Nephron (organoid): Measurements from ENCODE around the gene ECHS1.

Source experiments
- H3K27ac Mint-ChIP-seq, 3 experiments: 2 replicates each; pipeline ENCODE4 v1.8.0; 2020; ENCODE audit warnings: mixed read lengths in 3 of 3, mild to moderate bottlenecking in 2 of 3, moderate library complexity in 1 of 3
- H3K27me3 Mint-ChIP-seq: 2 replicates; pipeline ENCODE4 v1.8.0; 2021; ENCODE audit warnings: low read depth, mild to moderate bottlenecking, moderate library complexity, mixed read lengths
- H3K36me3 Mint-ChIP-seq: 2 replicates; pipeline ENCODE4 v1.8.0; 2020; ENCODE audit warnings: low read depth, mixed read lengths
- H3K4me1 Mint-ChIP-seq: 2 replicates; pipeline ENCODE4 v1.8.0; 2020; ENCODE audit warnings: mixed read lengths
- H3K4me3 Mint-ChIP-seq, 3 experiments: 2 replicates each; pipeline ENCODE4 v1.8.0; 2020; ENCODE audit warnings: mild to moderate bottlenecking in 3 of 3, mixed read lengths in 3 of 3, moderate library complexity in 2 of 3
- H3K9me3 Mint-ChIP-seq: 2 replicates; pipeline ENCODE4 v1.8.0; 2020; ENCODE audit warnings: mixed read lengths
- TF ChIP-seq, protein P1 (sequence below), 3 experiments: fragments of 200-600 bp; sonication (generic); IDR thresholded peaks; one replicate each; pipeline ENCODE4 v1.5.0; 2021; ENCODE audit warnings: antibody characterized with exemption in 3 of 3; ENCODE audit not compliant: unreplicated experiment in 3 of 3

The ECHS1 gene

DNA sequence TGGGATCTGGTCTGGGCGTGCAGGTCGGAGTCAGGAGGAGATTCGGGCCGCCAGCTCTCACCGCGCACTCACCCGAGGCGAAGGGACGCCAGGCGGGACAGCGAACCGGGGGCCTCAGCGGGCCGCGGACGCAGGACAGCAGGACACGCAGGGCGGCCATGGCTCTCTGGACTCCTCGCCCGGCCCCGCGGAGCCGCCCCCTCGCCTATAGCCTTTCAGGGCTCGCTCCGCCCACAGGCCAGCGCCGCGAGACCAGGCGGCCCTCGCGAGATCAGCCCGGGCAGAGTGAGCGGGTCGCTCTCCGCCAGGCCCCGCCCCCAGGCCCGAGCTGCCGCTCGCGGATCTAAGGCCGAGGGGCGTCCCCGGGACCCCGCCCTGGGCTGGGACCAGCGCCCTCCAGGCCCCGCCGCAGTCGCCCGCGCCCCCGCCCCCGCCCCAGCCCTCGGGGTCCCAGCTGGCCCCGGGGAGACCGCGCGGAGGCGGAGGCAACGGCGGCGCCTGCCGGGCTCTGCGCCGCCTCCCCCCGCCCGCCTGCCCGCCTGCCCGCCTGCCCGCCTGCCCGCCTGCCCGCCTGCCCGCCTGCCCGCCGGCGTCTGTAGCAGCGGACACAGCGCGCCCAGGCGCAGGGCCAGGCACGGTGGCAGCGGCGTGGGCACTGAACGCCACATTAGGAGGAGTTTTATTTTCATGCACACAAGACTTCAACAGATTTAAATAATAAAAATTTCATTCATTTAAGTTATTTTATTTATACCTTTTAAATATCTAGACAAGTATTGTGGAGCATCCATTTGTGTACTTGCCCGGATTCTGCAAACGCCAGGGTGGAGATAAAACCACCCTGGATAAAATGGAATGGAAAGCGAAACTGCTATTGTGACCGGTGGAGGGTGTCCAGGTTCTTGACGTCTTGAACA is at the start of gene ECHS1:
TSS of gene ECHS1 (minus strand) at position 181 of the 917 bp plus-strand sequence. CDS start at position 160, 21 bp downstream.
- H3K4me1 Mint-ChIP-seq = peaks cover 38% of the 10 kb centered on the region
- H3K9me3 Mint-ChIP-seq = no peaks in the 10 kb centered on the region
- H3K27me3 Mint-ChIP-seq = peaks cover 5% of the 10 kb centered on the region
- H3K4me3 Mint-ChIP-seq = peak within 1 kb of the TSS; percentile 93 to 98 (median 94)
- H3K27ac Mint-ChIP-seq = peak within 1 kb of the TSS; percentile 72 to 93 (median 81)
- TF ChIP-seq, protein P1, sequence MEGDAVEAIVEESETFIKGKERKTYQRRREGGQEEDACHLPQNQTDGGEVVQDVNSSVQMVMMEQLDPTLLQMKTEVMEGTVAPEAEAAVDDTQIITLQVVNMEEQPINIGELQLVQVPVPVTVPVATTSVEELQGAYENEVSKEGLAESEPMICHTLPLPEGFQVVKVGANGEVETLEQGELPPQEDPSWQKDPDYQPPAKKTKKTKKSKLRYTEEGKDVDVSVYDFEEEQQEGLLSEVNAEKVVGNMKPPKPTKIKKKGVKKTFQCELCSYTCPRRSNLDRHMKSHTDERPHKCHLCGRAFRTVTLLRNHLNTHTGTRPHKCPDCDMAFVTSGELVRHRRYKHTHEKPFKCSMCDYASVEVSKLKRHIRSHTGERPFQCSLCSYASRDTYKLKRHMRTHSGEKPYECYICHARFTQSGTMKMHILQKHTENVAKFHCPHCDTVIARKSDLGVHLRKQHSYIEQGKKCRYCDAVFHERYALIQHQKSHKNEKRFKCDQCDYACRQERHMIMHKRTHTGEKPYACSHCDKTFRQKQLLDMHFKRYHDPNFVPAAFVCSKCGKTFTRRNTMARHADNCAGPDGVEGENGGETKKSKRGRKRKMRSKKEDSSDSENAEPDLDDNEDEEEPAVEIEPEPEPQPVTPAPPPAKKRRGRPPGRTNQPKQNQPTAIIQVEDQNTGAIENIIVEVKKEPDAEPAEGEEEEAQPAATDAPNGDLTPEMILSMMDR (IDR thresholded peaks at IDR 0.05; ENCODE audit: unreplicated experiment in 3 of 3) = no peak
- H3K36me3 Mint-ChIP-seq = peaks cover 17% of the 10 kb centered on the region

DNA sequence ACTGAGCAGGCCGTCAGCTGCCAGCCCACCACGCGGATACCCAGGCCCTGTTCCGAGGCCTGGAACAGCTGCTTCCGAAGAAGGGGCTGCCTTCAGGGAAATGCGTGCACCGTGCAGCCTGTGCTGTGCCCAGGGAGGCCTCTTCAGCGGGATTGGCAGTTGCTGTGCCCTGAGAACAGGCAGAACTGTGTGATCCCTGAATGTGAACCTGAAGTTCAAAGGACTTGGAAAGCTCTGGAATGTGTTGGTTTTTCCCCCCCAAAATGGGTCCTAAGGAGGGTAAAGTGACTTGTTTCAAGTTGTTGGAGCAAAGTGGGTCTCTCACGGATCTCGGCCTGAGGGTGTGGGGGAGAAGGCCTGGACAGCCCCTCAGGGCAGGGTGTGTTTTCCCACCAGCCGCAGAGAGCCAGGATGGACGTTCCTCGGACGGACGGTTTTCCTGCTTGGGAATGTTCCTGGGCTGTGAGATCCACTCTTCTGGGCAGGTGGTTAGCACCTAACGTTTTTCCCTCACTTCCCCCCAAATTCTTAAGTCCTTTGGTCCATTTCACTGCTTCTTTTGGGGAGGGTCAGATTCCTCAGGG is 49.2 kb upstream of the ECHS1 start:
- Mint-ChIP-seq H3K9me3 (no peaks in the 10 kb centered on the region), H3K27ac (no peak overlapping the region), H3K36me3 (peaks cover 15% of the 10 kb centered on the region), H3K4me3 (peak overlapping the region; percentile 29 to 74 (median 38)), H3K27me3 (peaks cover 6% of the 10 kb centered on the region), H3K4me1 (no peaks in the 10 kb centered on the region)
- TF ChIP-seq, protein P1 (IDR thresholded peaks at IDR 0.05; ENCODE audit: unreplicated experiment in 3 of 3) = no peak

DNA sequence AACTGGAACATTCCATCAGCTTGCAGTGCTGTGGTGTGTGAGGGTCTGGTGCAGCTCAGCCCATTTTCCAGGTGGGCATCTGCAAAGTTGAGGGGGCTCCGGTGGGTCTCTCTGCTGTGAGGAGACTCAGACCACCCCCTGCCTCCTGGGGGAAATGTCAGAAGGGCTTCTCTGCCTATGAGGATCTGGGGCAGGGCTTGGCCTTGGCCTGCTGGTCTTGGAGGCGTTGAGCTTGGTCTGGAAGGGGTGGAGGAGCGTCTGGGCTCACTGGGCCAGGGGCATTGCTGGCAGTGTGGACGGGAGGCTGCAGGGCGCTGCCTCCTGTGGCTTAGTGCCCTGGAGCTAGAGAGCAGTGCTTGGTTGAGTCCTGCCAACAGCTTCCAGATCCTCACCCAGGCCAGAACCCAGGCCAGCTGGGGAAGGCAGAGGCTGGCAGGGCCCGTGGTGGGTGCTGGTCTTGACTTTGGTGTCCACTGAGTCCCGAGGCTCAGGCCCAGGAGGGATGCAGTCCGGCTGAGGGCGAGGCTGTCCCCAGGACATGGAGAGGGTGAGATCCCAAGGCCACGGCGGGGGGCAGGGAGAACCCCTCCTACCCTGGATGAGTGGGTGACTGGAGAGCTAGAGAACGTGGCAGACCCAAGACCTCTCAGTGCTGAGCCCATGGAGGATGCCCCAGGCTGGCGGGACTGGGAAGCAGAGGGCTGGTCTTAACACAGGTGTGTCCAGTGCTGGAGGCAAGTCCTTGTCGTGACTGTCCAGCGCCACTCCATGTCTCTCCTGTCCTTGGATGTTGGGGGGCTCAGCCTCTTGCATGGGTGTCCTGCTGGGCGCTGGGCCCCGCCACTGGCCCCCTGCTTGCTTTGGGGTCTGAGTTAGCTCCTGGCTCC is 48.4 kb upstream of the ECHS1 start:
- no peak overlapping the region for H3K27ac Mint-ChIP-seq

DNA sequence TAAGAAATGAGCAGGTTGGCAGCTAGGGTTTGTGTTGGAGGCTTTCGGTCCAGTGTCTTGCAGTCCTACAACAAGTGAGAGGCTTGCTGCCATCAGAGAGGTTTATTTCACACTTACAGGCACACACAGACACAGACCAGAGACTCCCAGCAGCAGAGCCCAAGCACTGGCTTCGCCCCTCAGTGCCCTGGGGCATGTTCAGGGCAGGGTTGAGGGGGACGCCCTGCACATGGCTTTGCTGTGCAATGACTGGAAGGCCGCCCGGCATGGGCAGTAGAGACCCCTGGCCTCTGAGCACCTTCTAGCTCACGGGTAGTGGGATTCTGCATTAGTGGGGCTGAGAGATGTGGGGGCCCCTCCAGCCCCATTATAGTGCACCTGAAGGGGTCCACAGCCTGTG is 47.4 kb upstream of the ECHS1 start:
- Mint-ChIP-seq H3K4me1 (no peaks in the 10 kb centered on the region), H3K9me3 (peaks cover 5% of the 10 kb centered on the region), H3K36me3 (peaks cover 23% of the 10 kb centered on the region), H3K4me3 (no peak overlapping the region), H3K27me3 (peaks cover 6% of the 10 kb centered on the region), H3K27ac (no peak overlapping the region)
- TF ChIP-seq, protein P1 (IDR thresholded peaks at IDR 0.05; ENCODE audit: unreplicated experiment in 3 of 3) = no peak

More for the DNA sequence above, 48.4 kb upstream of the ECHS1 start:
- no peaks in the 10 kb centered on the region for H3K4me1 Mint-ChIP-seq
- H3K36me3 Mint-ChIP-seq = peaks cover 15% of the 10 kb centered on the region
- H3K27me3 Mint-ChIP-seq = peaks cover 6% of the 10 kb centered on the region
- peak overlapping the region in 2 of 3 experiments; percentile 37 for H3K4me3 Mint-ChIP-seq
- no peaks in the 10 kb centered on the region for H3K9me3 Mint-ChIP-seq
- TF ChIP-seq, protein P1 (IDR thresholded peaks at IDR 0.05; ENCODE audit: unreplicated experiment in 3 of 3) = no peak

DNA sequence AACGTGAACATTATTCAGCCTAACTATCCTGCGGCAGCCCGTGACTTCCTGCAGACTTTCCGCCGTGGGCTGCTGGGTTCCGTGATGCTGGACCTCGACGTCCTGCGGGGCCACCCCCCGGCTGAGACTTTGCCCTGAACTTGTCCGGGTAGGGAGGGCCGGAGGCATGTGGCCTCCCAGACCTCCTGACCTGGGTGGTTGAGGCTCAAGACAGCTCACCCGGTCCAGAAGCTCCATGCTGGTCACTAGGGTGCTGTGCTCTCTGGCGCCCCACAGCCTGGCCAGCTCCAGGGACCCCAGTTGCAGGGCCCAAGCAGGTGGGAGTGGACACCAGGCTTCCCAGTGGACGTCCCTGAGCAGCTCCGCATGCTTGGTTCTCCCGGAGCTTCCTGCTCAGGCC is 46.9 kb upstream of the ECHS1 start:
- Mint-ChIP-seq H3K9me3 (peaks cover 11% of the 10 kb centered on the region), H3K27ac (no peak overlapping the region), H3K27me3 (peaks cover 6% of the 10 kb centered on the region), H3K4me1 (no peaks in the 10 kb centered on the region), H3K4me3 (no peak overlapping the region), H3K36me3 (peaks cover 28% of the 10 kb centered on the region)
- TF ChIP-seq, protein P1 (IDR thresholded peaks at IDR 0.05; ENCODE audit: unreplicated experiment in 3 of 3) = no peak
